ENCODE data around the gene ASGR1.

ASGR1 gene

GRCh38 chr17:7179317-7180254, at the start of gene ASGR1:
TSS of gene ASGR1 (minus strand) at chr17:7179370. CDS start at chr17:7178563, 807 bp downstream.
- no peak for DNase-seq

DNA sequence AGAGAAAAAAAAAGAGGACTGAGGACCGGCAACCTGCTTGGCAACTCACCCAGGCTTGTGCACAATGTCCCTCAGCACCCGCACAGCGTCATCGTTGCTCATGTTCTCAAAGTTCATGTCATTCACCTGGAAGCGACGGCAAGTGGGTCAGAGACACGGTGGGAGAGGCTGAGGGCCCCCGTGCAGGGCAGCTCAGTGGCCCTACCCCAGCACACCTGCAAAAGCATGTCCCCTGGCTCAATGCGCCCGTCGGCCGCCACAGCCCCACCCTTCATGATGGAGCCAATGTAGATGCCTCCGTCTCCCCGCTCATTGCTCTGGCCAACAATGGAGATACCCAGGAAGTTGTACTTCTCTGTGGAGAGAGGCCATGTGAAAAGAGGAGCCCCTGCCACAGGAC, 49.8 kb upstream of the ASGR1 start:
- DNase-seq, result no peak

- no peak for DNase-seq
These were observed 47.8 kb upstream of the ASGR1 start for GRCh38 chr17:7226721-7227710.

GRCh38 chr17:7225711-7226331, 46.7 kb upstream of the ASGR1 start:
- DNase-seq, result no peak

DNA sequence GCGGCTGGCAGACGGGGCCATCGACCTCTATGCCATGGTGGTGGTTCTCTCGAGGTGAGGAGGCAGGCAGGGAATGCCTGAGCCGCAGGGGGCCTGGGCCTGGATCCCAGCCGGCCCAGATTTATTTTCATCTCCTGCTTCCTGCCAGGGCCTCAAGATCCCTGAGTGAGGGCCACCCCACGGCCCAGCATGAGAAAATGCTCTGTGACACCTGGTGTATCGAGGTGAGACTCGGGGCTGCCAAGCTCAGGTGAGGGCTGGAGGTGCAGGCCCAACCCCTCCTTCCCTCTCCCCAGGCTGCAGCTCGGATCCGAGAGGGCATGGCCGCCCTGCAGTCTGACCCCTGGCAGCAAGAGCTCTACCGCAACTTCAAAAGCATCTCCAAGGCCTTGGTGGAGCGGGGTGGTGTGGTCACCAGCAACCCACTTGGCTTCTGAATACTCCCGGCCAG, 45.5 kb upstream of the ASGR1 start:
- DNase-seq, result no peak

DNA sequence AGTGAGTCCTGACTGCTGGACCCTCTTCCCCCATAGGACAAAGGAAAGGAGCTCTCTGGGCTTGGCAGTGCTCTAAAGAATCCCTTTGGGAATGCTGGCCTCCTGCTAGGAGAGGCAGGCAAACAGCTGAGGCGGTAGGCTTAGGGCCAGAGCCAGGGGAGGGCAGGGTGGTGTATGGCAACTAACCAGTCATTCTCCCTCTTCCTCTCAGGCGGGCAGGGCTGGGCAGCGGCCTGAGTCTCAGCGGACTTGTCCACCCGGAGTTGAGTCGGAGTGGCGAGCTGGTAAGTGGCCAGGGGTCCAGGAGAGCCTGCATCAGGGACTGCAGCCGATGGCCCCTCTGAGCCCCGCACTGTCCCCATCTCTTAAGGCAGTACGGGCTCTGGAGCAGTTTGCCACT, 44.9 kb upstream of the ASGR1 start:
- DNase-seq, result no peak

DNA sequence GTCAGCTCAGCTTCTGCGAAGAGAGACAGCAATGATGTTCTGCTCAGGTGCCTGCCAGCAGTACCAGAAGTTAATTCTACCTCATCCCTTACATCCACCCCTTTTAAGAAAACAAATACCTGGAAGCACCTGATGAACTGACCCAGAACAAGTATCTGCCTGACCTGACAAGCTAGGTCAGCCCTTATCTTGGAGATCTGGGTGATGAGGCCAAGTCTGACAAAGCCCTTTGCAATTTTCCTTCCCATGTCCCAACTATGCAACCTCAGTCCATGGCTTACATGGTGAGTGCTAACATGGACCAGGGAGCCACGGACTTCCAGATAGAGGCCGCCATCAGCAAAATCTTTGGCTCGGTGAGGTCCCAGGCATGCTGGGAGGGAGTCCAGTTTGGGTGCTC, 44.2 kb upstream of the ASGR1 start:
- no peak for DNase-seq

- DNase-seq, result no peak
These were observed 43.8 kb upstream of the ASGR1 start for GRCh38 chr17:7222972-7223292.

GRCh38 chr17:7222093-7222971, 43.2 kb upstream of the ASGR1 start:
- no peak for DNase-seq

GRCh38 chr17:7221278-7222092, 42.3 kb upstream of the ASGR1 start:
- DNase-seq, result no peak

- DNase-seq, result no peak
These were observed 41.6 kb upstream of the ASGR1 start for GRCh38 chr17:7220593-7221277.

DNA sequence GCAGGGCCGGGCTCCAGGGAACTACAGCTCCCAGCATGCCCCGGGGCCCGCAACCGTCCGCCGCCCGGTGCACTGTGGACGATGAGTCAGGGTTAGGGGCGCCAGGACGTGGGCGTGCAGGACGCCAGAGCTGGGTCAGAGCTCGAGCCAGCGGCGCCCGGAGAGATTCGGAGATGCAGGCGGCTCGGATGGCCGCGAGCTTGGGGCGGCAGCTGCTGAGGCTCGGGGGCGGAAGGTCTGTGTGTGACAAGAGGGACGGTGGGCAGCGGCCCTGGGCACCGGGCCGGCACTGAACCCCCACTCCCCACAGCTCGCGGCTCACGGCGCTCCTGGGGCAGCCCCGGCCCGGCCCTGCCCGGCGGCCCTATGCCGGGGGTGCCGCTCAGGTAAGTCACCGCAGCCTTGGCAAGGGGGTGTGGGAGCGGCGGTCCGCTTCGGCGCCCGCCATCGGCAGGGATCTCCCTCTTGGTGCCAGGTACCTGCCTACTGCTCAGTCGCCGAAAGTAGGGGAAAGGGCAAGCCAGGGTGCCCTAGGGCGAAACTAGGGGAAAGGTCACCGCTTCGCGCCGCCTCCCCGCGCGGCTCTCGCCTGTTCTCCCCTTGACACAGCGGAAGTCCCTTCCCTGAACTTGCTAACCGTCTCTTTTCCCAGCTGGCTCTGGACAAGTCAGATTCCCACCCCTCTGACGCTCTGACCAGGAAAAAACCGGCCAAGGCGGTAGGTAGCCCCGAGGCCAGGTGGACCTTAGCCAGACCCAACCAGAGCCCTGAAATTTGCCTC, 40.8 kb upstream of the ASGR1 start, which contains the start of the genes ACADVL and DLG4:
Gene ACADVL, plus strand, starts transcription at position 127 of the 781 bp plus-strand sequence. Its CDS starts 47 bp downstream, at position 174.
Gene DLG4, minus strand, starts transcription at position 25 of the 781 bp plus-strand sequence.
- no peak for DNase-seq

DNA sequence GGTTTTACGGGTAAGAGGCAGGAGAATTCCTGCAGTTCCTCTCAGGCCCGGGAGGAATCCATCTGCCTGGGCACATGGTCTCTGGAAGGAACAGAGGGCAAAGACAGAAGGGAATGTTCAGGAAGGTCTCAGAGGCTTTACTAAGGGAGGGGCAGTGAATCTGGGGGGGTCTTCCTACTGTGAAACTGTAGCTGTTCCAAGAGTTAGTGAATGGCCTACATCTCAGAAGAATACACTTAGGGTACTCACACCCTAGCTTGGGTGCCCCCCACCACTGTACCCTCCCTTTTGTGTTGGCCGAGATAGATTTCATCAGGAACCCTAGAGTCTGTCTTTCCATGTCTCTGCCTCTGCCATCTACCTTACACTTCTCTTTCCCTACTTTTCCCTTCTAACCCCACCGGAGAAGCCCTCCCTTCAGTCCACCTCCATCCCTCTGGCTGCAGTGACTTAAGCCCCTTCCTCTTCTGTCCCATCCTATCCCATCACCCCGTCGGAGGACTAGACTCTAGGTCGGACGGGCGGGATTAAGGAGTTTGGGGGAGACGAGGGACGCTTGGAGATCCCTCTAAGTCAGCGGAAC, 40.1 kb upstream of the ASGR1 start:
- DNase-seq, result no peak

DNA sequence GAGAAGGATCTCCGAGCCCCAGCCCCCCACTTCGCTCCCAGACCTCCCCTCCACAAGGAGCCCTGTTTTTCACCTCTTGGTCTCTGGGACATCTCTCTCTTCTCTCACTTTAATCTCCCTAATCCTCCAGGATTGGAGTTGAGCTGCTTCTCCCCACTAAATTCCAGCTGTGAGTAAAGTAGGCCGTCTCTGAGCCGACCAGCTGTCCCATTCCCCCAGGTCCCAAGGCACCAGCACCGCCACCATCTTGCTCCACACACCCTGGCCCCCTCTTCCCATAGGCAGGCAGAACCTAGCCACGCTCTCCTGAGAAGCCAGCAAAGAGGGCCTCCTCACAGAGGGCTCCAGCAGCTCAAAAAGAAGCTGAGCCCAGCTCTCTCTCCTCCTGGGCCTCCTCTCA, 39.6 kb upstream of the ASGR1 start:
- DNase-seq, result no peak

DNA sequence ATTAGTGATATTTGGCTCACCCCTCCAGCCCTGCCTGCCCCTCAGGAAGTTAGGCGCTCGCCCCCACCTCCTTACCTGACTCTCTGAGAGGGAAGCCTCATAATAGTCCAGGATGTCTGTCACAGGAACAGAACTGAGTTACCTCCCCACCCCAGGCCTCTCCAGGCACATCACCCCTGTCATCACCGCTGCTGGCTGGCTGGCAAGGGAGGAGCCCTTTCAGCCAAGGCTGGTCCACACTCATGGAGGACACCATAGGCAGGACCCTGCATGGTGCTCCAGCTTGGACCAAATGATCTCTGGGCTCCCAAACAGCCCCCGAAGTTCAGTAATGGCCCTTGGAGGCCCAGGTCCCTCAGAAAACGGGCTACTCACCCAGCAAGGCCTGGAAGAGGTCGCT, 39.0 kb upstream of the ASGR1 start:
- DNase-seq, result no peak

- no peak for DNase-seq
These were observed 38.2 kb upstream of the ASGR1 start for GRCh38 chr17:7217113-7217987.

DNA sequence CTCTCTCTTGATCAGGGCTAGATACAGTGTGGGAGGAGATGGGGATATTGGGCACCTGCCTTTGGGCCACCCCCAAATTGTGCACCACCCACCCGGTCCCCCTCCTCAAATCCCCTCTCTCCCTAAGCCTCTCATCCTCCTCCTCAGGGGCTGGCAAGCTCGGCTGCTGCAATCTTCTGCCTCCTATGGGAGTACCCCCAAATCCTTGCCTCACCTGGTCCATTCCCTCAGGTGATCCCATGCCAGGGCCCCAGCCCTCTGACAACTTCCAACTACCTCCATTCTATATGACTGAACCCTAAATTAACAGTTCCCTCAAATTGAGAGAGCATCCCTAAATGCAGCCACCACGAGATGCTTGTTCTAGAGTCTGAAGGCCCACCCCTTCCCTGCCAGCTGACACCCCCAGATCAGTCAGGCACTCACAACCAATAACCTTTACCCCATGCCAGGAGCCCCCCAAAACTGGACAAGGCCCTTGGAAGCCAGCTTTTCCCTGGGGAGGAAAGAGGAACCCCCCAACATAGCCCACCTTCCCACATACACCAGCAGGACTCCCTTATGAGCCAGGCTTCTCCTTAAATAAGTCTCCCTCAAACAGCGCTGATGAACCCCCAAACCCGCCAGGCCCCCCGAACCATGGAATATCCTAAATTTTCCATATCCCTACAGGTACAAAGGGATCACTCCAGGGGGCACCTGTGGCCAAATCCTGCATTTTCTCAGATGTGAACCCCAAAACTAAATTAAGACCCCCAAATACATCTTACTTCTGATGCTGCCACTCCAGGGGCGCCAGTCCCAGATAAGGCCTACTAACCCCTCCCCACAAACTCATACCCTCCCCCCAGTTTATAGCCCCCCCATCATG, 37.3 kb upstream of the ASGR1 start:
- no peak for DNase-seq

All from NCI-H187 (cell line).